BLaER1 (cell line): ENCODE results near the gene LPCAT2.

Source experiments
- H3K27ac ChIP-seq: shearing (Covaris generic); formaldehyde crosslinking; 2 replicates; pipeline ENCODE4 v1.8.1; 2022
- H3K27me3 ChIP-seq: shearing (Covaris generic); formaldehyde crosslinking; 2 replicates; pipeline ENCODE4 v1.8.1; 2022
- H3K36me3 ChIP-seq: shearing (Covaris generic); formaldehyde crosslinking; 2 replicates; pipeline ENCODE4 v1.8.1; 2022
- H3K4me1 ChIP-seq: shearing (Covaris generic); formaldehyde crosslinking; 2 replicates; pipeline ENCODE4 v1.8.1; 2022
- H3K4me2 ChIP-seq: shearing (Covaris generic); formaldehyde crosslinking; 2 replicates; pipeline ENCODE4 v1.8.1; 2022
- H3K4me3 ChIP-seq: shearing (Covaris generic); formaldehyde crosslinking; 2 replicates; pipeline ENCODE4 v1.8.1; 2022
- H3K9ac ChIP-seq: shearing (Covaris generic); formaldehyde crosslinking; 2 replicates; pipeline ENCODE4 v1.8.1; 2022
- H3K9me3 ChIP-seq: shearing (Covaris generic); formaldehyde crosslinking; 2 replicates; pipeline ENCODE4 v1.8.1; 2022
- H4K20me1 ChIP-seq: shearing (Covaris generic); formaldehyde crosslinking; 2 replicates; pipeline ENCODE4 v1.8.1; 2022
- Cebpa-rat ChIP-seq: shearing (Covaris generic); IDR thresholded peaks from 2 replicates; pipeline ENCODE4 v1.8.1; 2022

Gene LPCAT2

DNA sequence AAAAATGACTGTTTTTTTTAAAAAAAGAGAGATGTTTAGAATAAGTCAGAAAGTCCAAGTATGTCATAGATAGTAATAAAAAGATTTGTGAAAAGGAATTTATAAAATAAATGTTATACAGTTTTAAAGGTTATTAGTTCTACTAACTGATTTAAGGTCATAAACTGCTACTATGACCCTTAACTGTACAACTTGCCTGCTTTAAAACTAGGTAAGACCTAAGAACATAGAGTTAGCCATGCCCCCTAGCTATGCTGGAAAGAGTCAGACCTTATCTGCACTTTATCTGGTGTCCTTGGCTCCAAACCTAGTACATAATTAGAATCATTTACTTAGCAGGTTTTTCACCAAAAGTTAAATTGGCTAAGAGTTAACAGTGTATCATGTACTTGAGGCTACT is 123.4 kb downstream of the LPCAT2 start:
- Histone ChIP-seq H3K9me3 (peaks cover 21% of the 10 kb centered on the region), H3K4me1 (no peaks in the 10 kb centered on the region)

DNA sequence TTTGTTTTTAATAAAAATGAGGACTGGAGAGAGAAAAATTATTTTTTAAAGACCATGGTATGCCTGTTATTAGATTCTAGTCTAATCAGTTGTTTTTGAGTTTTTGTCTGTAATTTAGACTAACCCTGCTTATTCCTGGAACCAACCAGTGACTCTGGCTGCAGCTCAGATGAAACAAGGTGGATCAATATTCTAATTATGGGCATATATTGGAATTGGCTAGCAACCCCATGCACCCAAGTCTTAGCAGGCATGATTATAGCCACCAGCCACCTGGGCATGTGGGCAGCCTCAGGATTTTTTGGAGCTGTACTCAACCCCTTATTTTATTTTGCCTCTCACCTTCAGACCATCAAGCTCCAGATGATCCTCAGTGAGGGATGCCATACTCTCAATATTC is 125.3 kb downstream of the LPCAT2 start:
- H3K27ac ChIP-seq, result no peak overlapping the region
- no peak overlapping the region for H3K9ac ChIP-seq

More for the DNA sequence above, 123.4 kb downstream of the LPCAT2 start:
- H3K9ac ChIP-seq, result no peak overlapping the region
- H3K36me3 ChIP-seq, result no peaks in the 10 kb centered on the region
- no peak overlapping the region for H3K27ac ChIP-seq
- no peak overlapping the region for H3K4me2 ChIP-seq
- no peak overlapping the region for H3K4me3 ChIP-seq
- H3K27me3 ChIP-seq, result no peaks in the 10 kb centered on the region
- no peaks in the 10 kb centered on the region for H4K20me1 ChIP-seq
- no peak for TF ChIP-seq Cebpa-rat

More for the DNA sequence above, 125.3 kb downstream of the LPCAT2 start:
- no peak for TF ChIP-seq Cebpa-rat
- no peak overlapping the region for H3K4me3 ChIP-seq
- peaks cover 21% of the 10 kb centered on the region for H3K9me3 ChIP-seq
- no peaks in the 10 kb centered on the region for H3K27me3 ChIP-seq
- no peaks in the 10 kb centered on the region for H3K36me3 ChIP-seq
- H3K4me1 ChIP-seq, result no peaks in the 10 kb centered on the region
- H3K4me2 ChIP-seq, result no peak overlapping the region
- no peaks in the 10 kb centered on the region for H4K20me1 ChIP-seq
